A549 (cell line): ENCODE results near the gene ENO4.

Experiments used
- CTCF ChIP-seq: fragments of >200 bp; sonication (Bioruptor Twin); formaldehyde crosslinking; IDR thresholded peaks from 3 replicates; pipeline ENCODE4 v1.5.1; 2016
- EP300 ChIP-seq, 2 experiments: fragments of >200 bp; sonication (Bioruptor Twin); formaldehyde crosslinking; IDR thresholded peaks; 2 replicates in 1 of 2; 3 replicates in 1 of 2; pipeline ENCODE4 v1.6.1; 2016 to 2017
- HOXB13 ChIP-seq: fragments of 250-450 bp; sonication (Bioruptor Pico); IDR thresholded peaks from 2 replicates; pipeline ENCODE4 v1.5.0; 2020; ENCODE audit warnings: low read depth, mild to moderate bottlenecking, moderate library complexity
- MAZ ChIP-seq: fragments of 150-350 bp; IDR thresholded peaks from 2 replicates; pipeline ENCODE4 v1.6.1; 2014; ENCODE audit warnings: antibody characterized with exemption, low read depth, low read length, borderline replicate concordance
- USF2 ChIP-seq: fragments of 450-650 bp; IDR thresholded peaks from 2 replicates; pipeline ENCODE4 v1.6.1; 2014; ENCODE audit warnings: antibody characterized with exemption

- TF ChIP-seq EP300 (IDR thresholded peaks at IDR 0.05) (no peak), HOXB13 (CRISPR knock-in tag) (no peak), USF2 (no peak), CTCF (no peak), MAZ (no peak)
These were observed at the start of gene ENO4 for GRCh38 chr10:116849248-116850057.
